ENCODE data around the gene TMEM178B. TPM values are rescaled to one million over a fixed set of nuclear protein-coding genes. Genes with fewer than 3 reads are reported as not detected.

Gene TMEM178B
- total RNA-seq, 1 experiment from 2014 or later = 0.11 TPM

GRCh38 chr7:141246426-141246825 lies 172.6 kb downstream of the TMEM178B start:
- TF ChIP-seq CTCF (IDR thresholded peaks at IDR 0.05; ENCODE audit: insufficient read depth in 1 of 2, low read depth in 1 of 2, low read length in 1 of 2, severe bottlenecking in 1 of 2, unreplicated experiment in 1 of 2) = no peak
- no peaks in the 10 kb centered on the region for H3K4me1 Mint-ChIP-seq (ENCODE audit: low read depth, unreplicated experiment)
- no peak for DNase-seq
- no peak overlapping the region for H3K4me3 Mint-ChIP-seq (ENCODE audit: unreplicated experiment)
- Histone ChIP-seq H3K4me3 (ENCODE audit: low read depth, low read length) (no peak overlapping the region), H3K36me3 (ENCODE audit: control insufficient read depth, insufficient read depth, low read length) (no peaks in the 10 kb centered on the region), H3K4me1 (no peaks in the 10 kb centered on the region), H3K27me3 (replicated peaks; ENCODE audit: control insufficient read depth, insufficient read depth, low read length) (no peaks in the 10 kb centered on the region), H3K9me3 (no peaks in the 10 kb centered on the region)
- BruUV-seq (replicated peaks) = no TSS peak
- H3K9me3 Mint-ChIP-seq (ENCODE audit: unreplicated experiment) = no peaks in the 10 kb centered on the region
- intact Hi-C loops (cut with micrococcal nuclease; ENCODE audit: unreplicated experiment) = no loop called here
- H3K36me3 Mint-ChIP-seq (ENCODE audit: insufficient read depth, unreplicated experiment) = no peaks in the 10 kb centered on the region
- POLR2A ChIA-PET = no interaction called here
- H3K27me3 Mint-ChIP-seq (ENCODE audit: insufficient read depth, unreplicated experiment) = peaks cover 29% of the 10 kb centered on the region
- CTCF ChIA-PET = interaction anchor here (0.6 kb wide), 1 partner anchor 274 kb away, joined by 5 read pairs; no protein-coding TSS in a partner anchor
- H3K27ac Mint-ChIP-seq (ENCODE audit: unreplicated experiment) = no peak overlapping the region

GRCh38 chr7:141251180-141251579 lies 177.3 kb downstream of the TMEM178B start:
- no TSS peak for BruUV-seq (replicated peaks)
- intact Hi-C loops (cut with micrococcal nuclease; ENCODE audit: unreplicated experiment) = no loop called here
- Mint-ChIP-seq H3K36me3 (ENCODE audit: insufficient read depth, unreplicated experiment) (no peaks in the 10 kb centered on the region), H3K27ac (ENCODE audit: unreplicated experiment) (no peak overlapping the region), H3K4me3 (ENCODE audit: unreplicated experiment) (no peak overlapping the region), H3K27me3 (ENCODE audit: insufficient read depth, unreplicated experiment) (peaks cover 16% of the 10 kb centered on the region), H3K4me1 (ENCODE audit: low read depth, unreplicated experiment) (no peaks in the 10 kb centered on the region), H3K9me3 (ENCODE audit: unreplicated experiment) (no peaks in the 10 kb centered on the region)
- H3K4me3 ChIP-seq (ENCODE audit: low read depth, low read length) = no peak overlapping the region
- H3K9me3 ChIP-seq = no peaks in the 10 kb centered on the region
- H3K36me3 ChIP-seq (ENCODE audit: control insufficient read depth, insufficient read depth, low read length) = no peaks in the 10 kb centered on the region
- DNase-seq = no peak
- ChIA-PET POLR2A (no interaction called here), CTCF (no interaction called here)
- no peaks in the 10 kb centered on the region; the same call in 1 of the 2 replicates for H3K27me3 ChIP-seq (replicated peaks; ENCODE audit: control insufficient read depth, insufficient read depth, low read length)
- no peaks in the 10 kb centered on the region for H3K4me1 ChIP-seq
- no peak for TF ChIP-seq CTCF (IDR thresholded peaks at IDR 0.05; ENCODE audit: insufficient read depth in 1 of 2, low read depth in 1 of 2, low read length in 1 of 2, severe bottlenecking in 1 of 2, unreplicated experiment in 1 of 2)

GRCh38 chr7:141251957-141252356 lies 178.1 kb downstream of the TMEM178B start:
- no TSS peak for BruUV-seq (replicated peaks)
- no peak for DNase-seq
- ChIA-PET POLR2A (no interaction called here), CTCF (interaction anchor here (0.6 kb wide), 2 partner anchors 114 to 181 kb away, joined by 3 to 7 read pairs; no protein-coding TSS in a partner anchor)
- H3K4me1 Mint-ChIP-seq (ENCODE audit: low read depth, unreplicated experiment) = no peaks in the 10 kb centered on the region
- no peak overlapping the region for H3K27ac Mint-ChIP-seq (ENCODE audit: unreplicated experiment)
- peak in 1 of 2 experiments; percentile 6 for TF ChIP-seq CTCF (IDR thresholded peaks at IDR 0.05; ENCODE audit: insufficient read depth in 1 of 2, low read depth in 1 of 2, low read length in 1 of 2, severe bottlenecking in 1 of 2, unreplicated experiment in 1 of 2)
- H3K9me3 Mint-ChIP-seq (ENCODE audit: unreplicated experiment) = no peaks in the 10 kb centered on the region
- Histone ChIP-seq H3K36me3 (ENCODE audit: control insufficient read depth, insufficient read depth, low read length) (no peaks in the 10 kb centered on the region), H3K27me3 (replicated peaks; ENCODE audit: control insufficient read depth, insufficient read depth, low read length) (no peaks in the 10 kb centered on the region; the same call in 1 of the 2 replicates), H3K9me3 (no peaks in the 10 kb centered on the region), H3K4me1 (no peaks in the 10 kb centered on the region), H3K4me3 (ENCODE audit: low read depth, low read length) (no peak overlapping the region)
- no peak overlapping the region for H3K4me3 Mint-ChIP-seq (ENCODE audit: unreplicated experiment)
- intact Hi-C loops (cut with micrococcal nuclease; ENCODE audit: unreplicated experiment) = loop anchor here (1.0 kb wide), 1 partner anchor 281 kb away; no protein-coding TSS in a partner anchor
- H3K36me3 Mint-ChIP-seq (ENCODE audit: insufficient read depth, unreplicated experiment) = no peaks in the 10 kb centered on the region
- peaks cover 19% of the 10 kb centered on the region for H3K27me3 Mint-ChIP-seq (ENCODE audit: insufficient read depth, unreplicated experiment)

Measured in Caco-2 (cell line).